Panc1 (cell line): ENCODE data around the gene FUT1. TPM values are rescaled to one million over a fixed set of nuclear protein-coding genes. Genes with fewer than 3 reads are reported as not detected.

Experiments
- ATAC-seq: fragments of 200-7000 bp; cut with Tn5 transposase; 2 replicates; pipeline ENCODE4 v1.9.1; 2020; ENCODE audit warnings: mild to moderate bottlenecking, moderate library complexity
- BruUV-seq: library from RNA; stranded (reverse); fragments of 400-500 nt; replicated peaks from 2 replicates; lab custom pipeline; 2021; lab: Mats Ljungman, UMichigan
- CTCF ChIA-PET: fragments of 300-600 bp; sonication (Branson Sonifier 250); formaldehyde crosslinking; loops from one replicate; lab custom pipeline; 2022; ENCODE audit warnings: antibody characterized with exemption; lab: Charles Lee
- POLR2A ChIA-PET: fragments of 300-600 bp; sonication (Branson Sonifier 250); formaldehyde crosslinking; loops from one replicate; lab custom pipeline; 2022; ENCODE audit warnings: antibody characterized with exemption; lab: Charles Lee
- DNase-seq: peaks from one replicate; pipeline ENCODE4 v3.0.0-alpha.2; 2010; ENCODE audit warnings: low read depth, low spot score
- H3K27ac ChIP-seq: 2 replicates; pipeline ENCODE4 v1.5.1; 2011; ENCODE audit warnings: mild to moderate bottlenecking, low read length, inconsistent platforms
- H3K27me3 ChIP-seq: fragments of 200-500 bp; sonication (Bioruptor generic); 2 replicates; pipeline ENCODE4 v1.6.0; 2014; ENCODE audit warnings: low read length, inconsistent platforms; ENCODE audit not compliant: control insufficient read depth, insufficient read depth
- H3K36me3 ChIP-seq: fragments of 200-500 bp; sonication (Bioruptor generic); 2 replicates; pipeline ENCODE4 v1.5.1; 2014; ENCODE audit warnings: inconsistent platforms, mild to moderate bottlenecking, low read length, moderate library complexity; ENCODE audit not compliant: control insufficient read depth, insufficient read depth
- H3K4me1 ChIP-seq: 2 replicates; pipeline ENCODE4 v1.5.1; 2011; ENCODE audit warnings: inconsistent platforms, mild to moderate bottlenecking, low read length, moderate library complexity; ENCODE audit not compliant: control insufficient read depth, insufficient read depth
- H3K4me3 ChIP-seq, 2 experiments: 2 replicates each; pipeline ENCODE4 v1.5.1; 2011 to 2012; ENCODE audit warnings: low read depth in 2 of 2, low read length in 2 of 2, mild to moderate bottlenecking in 2 of 2, inconsistent platforms in 1 of 2, moderate library complexity in 1 of 2
- H3K9me3 ChIP-seq: fragments of 200-500 bp; sonication (Bioruptor generic); 2 replicates; pipeline ENCODE4 v1.5.1; 2014; ENCODE audit warnings: low read depth, mild to moderate bottlenecking, inconsistent platforms, low read length, moderate library complexity; ENCODE audit not compliant: control insufficient read depth, insufficient read depth
- POLR2AphosphoS5 ChIP-seq: IDR thresholded peaks from 2 replicates; pipeline ENCODE4 v1.6.1; 2012; ENCODE audit warnings: mild to moderate bottlenecking, low read depth, low read length, moderate library complexity
- SIN3A ChIP-seq: IDR thresholded peaks from 2 replicates; pipeline ENCODE4 v1.6.1; 2012; ENCODE audit warnings: low read depth, mild to moderate bottlenecking, low read length, moderate library complexity, borderline replicate concordance; ENCODE audit not compliant: insufficient read depth
- TCF7L2 ChIP-seq: IDR thresholded peaks from 2 replicates; pipeline ENCODE4 v1.6.1; 2011; ENCODE audit warnings: mild to moderate bottlenecking, low read depth, low read length, inconsistent platforms
- in situ Hi-C: cut with HindIII; loops from 2 replicates; pipeline ENCODE4 v1.10.0; 2016; ENCODE audit warnings: low sequenced_read_pairs, low pct_unique_long_range_greater_than_20kb
- intact Hi-C: fragments of 100-400 bp; cut with micrococcal nuclease; formaldehyde crosslinking; loops from one replicate; pipeline ENCODE4 v1.10.0; 2022; ENCODE audit not compliant: unreplicated experiment
- total RNA-seq: library from RNA; stranded (reverse); gene quantifications from one replicate; pipeline ENCODE4 v1.2.1, GENCODE V29; 2021; ENCODE audit not compliant: unreplicated experiment
- TF ChIP-seq, protein P1 (sequence below): fragments of 450-650 bp; IDR thresholded peaks from 2 replicates; pipeline ENCODE4 v1.5.1; 2017; ENCODE audit warnings: mild to moderate bottlenecking
- TF ChIP-seq, protein P2 (sequence below), 2 experiments: IDR thresholded peaks; 2 replicates each; pipeline ENCODE4 v1.6.1; 2011 to 2012; ENCODE audit warnings: low read depth in 2 of 2, control low read depth in 1 of 2, low read length in 1 of 2, mild to moderate bottlenecking in 1 of 2, moderate library complexity in 1 of 2; ENCODE audit not compliant: insufficient read depth in 1 of 2

The FUT1 gene
- total RNA-seq, 1 experiment from 2014 or later = 0.13 TPM

DNA sequence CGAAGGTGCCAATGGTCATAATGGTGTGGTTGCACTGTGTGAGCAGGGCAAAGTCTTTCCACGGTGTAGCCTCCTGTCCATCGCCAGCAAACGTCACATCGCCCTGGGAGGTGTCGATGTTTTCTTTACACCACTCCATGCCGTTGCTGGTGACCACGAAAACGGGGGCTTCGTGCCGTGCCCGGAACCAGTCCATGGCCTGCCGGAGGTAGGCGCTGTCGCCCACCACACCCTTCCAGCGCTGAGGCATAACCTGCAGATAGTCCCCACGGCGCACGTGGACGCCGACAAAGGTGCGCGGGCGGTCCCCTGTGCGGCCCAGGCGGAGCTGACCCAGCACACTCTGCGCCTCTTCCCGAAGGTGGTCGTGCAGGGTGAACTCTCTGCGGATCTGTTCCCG, 2.1 kb downstream of the FUT1 start:
- BruUV-seq = no TSS peak
- H3K27ac ChIP-seq = no peak overlapping the region
- no peaks in the 10 kb centered on the region; the same call in none of the 2 replicates for H3K4me1 ChIP-seq
- POLR2A ChIA-PET = no interaction called here
- no peak overlapping the region for H3K4me3 ChIP-seq
- ATAC-seq = no peak
- TF ChIP-seq SIN3A = no peak
- TF ChIP-seq, protein P1, sequence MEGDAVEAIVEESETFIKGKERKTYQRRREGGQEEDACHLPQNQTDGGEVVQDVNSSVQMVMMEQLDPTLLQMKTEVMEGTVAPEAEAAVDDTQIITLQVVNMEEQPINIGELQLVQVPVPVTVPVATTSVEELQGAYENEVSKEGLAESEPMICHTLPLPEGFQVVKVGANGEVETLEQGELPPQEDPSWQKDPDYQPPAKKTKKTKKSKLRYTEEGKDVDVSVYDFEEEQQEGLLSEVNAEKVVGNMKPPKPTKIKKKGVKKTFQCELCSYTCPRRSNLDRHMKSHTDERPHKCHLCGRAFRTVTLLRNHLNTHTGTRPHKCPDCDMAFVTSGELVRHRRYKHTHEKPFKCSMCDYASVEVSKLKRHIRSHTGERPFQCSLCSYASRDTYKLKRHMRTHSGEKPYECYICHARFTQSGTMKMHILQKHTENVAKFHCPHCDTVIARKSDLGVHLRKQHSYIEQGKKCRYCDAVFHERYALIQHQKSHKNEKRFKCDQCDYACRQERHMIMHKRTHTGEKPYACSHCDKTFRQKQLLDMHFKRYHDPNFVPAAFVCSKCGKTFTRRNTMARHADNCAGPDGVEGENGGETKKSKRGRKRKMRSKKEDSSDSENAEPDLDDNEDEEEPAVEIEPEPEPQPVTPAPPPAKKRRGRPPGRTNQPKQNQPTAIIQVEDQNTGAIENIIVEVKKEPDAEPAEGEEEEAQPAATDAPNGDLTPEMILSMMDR = no peak
- TF ChIP-seq TCF7L2 = no peak
- no peak for TF ChIP-seq POLR2AphosphoS5
- no peak for DNase-seq
- intact Hi-C loops (no loop called here), in situ Hi-C loops (no loop called here)
- CTCF ChIA-PET = no interaction called here
- no peaks in the 10 kb centered on the region for H3K9me3 ChIP-seq
- peaks cover 5% of the 10 kb centered on the region; the same call in 1 of the 2 replicates for H3K36me3 ChIP-seq
- H3K27me3 ChIP-seq = no peaks in the 10 kb centered on the region

DNA sequence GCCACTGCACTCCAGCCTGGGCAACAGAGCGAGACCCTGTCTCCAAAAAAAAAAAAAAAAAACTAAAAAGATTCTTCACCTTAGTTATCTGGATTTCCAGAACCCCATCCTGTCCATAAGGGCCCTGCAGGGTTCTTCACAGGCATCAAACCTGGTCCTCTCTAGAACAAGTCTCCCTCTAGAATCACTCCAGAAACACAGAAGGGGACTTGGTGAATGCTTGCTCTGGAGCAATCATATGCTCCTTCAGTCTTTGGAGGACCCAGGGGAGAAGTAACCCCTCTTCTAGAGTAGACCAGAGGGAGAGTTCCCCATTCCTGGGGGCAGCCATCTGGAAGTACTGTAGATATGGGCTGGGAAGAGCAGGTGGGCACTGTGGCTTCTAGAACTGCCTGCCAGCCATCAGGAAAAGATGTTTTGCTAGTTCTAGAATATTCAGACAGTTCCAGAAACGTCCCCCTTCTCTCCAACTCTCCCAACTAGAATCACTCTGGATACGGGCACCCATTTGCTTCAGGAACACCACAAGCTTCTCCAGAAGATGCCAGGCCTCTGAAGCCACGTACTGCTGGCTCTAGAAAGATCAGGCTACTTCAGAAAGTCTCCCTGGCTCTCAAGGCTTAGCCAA, 2.8 kb downstream of the FUT1 start:
- no peak for ATAC-seq
- no peak overlapping the region for H3K4me3 ChIP-seq
- H3K9me3 ChIP-seq = no peaks in the 10 kb centered on the region
- DNase-seq = no peak
- ChIA-PET POLR2A (no interaction called here), CTCF (no interaction called here)
- intact Hi-C loops = no loop called here
- TF ChIP-seq POLR2AphosphoS5 = no peak
- TF ChIP-seq, protein P1 = no peak
- no peak for TF ChIP-seq TCF7L2
- TF ChIP-seq, protein P2, sequence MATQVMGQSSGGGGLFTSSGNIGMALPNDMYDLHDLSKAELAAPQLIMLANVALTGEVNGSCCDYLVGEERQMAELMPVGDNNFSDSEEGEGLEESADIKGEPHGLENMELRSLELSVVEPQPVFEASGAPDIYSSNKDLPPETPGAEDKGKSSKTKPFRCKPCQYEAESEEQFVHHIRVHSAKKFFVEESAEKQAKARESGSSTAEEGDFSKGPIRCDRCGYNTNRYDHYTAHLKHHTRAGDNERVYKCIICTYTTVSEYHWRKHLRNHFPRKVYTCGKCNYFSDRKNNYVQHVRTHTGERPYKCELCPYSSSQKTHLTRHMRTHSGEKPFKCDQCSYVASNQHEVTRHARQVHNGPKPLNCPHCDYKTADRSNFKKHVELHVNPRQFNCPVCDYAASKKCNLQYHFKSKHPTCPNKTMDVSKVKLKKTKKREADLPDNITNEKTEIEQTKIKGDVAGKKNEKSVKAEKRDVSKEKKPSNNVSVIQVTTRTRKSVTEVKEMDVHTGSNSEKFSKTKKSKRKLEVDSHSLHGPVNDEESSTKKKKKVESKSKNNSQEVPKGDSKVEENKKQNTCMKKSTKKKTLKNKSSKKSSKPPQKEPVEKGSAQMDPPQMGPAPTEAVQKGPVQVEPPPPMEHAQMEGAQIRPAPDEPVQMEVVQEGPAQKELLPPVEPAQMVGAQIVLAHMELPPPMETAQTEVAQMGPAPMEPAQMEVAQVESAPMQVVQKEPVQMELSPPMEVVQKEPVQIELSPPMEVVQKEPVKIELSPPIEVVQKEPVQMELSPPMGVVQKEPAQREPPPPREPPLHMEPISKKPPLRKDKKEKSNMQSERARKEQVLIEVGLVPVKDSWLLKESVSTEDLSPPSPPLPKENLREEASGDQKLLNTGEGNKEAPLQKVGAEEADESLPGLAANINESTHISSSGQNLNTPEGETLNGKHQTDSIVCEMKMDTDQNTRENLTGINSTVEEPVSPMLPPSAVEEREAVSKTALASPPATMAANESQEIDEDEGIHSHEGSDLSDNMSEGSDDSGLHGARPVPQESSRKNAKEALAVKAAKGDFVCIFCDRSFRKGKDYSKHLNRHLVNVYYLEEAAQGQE (IDR thresholded peaks at IDR 0.05; ENCODE audit: insufficient read depth in 1 of 2, low read depth in 2 of 2, low read length in 1 of 2) = no peak
- TF ChIP-seq SIN3A = no peak
- in situ Hi-C loops = no loop called here
- no peaks in the 10 kb centered on the region; the same call in 1 of the 2 replicates for H3K4me1 ChIP-seq
- no TSS peak for BruUV-seq
- no peak overlapping the region for H3K27ac ChIP-seq
- peaks cover 5% of the 10 kb centered on the region; the same call in 1 of the 2 replicates for H3K36me3 ChIP-seq
- no peaks in the 10 kb centered on the region for H3K27me3 ChIP-seq
